WERI-Rb-1 (cell line): Measurements from ENCODE around the gene GPER1.

Experiments used
- DNase-seq: peaks from one replicate; pipeline ENCODE4 v3.0.0-alpha.2; 2020
- H3K27ac ChIP-seq: fragments of 250-450 bp; sonication (Bioruptor Pico); 2 replicates; pipeline ENCODE4 v1.5.1; 2020; ENCODE audit warnings: mild to moderate bottlenecking, moderate library complexity
- H3K27me3 ChIP-seq: fragments of 250-450 bp; sonication (Bioruptor Pico); 2 replicates; pipeline ENCODE4 v1.5.1; 2021; ENCODE audit warnings: mild to moderate bottlenecking, low read depth, moderate library complexity; ENCODE audit not compliant: insufficient read depth, severe bottlenecking
- H3K36me3 ChIP-seq: fragments of 250-450 bp; sonication (Bioruptor Pico); 2 replicates; pipeline ENCODE4 v1.5.1; 2020; ENCODE audit warnings: mild to moderate bottlenecking, moderate library complexity
- H3K4me3 ChIP-seq: 2 replicates; pipeline ENCODE4 v1.5.1; 2011; ENCODE audit warnings: low read depth, mild to moderate bottlenecking, control low read depth, low read length
- H3K9me3 ChIP-seq: fragments of 250-450 bp; sonication (Bioruptor Pico); 2 replicates; pipeline ENCODE4 v1.5.1; 2021; ENCODE audit warnings: mild to moderate bottlenecking, moderate library complexity; ENCODE audit not compliant: severe bottlenecking
- TF ChIP-seq, protein P1 (sequence below): IDR thresholded peaks from 2 replicates; pipeline ENCODE4 v1.5.1; 2011; ENCODE audit warnings: low read depth, mild to moderate bottlenecking, control low read depth, inconsistent platforms, low read length

The GPER1 gene

DNA sequence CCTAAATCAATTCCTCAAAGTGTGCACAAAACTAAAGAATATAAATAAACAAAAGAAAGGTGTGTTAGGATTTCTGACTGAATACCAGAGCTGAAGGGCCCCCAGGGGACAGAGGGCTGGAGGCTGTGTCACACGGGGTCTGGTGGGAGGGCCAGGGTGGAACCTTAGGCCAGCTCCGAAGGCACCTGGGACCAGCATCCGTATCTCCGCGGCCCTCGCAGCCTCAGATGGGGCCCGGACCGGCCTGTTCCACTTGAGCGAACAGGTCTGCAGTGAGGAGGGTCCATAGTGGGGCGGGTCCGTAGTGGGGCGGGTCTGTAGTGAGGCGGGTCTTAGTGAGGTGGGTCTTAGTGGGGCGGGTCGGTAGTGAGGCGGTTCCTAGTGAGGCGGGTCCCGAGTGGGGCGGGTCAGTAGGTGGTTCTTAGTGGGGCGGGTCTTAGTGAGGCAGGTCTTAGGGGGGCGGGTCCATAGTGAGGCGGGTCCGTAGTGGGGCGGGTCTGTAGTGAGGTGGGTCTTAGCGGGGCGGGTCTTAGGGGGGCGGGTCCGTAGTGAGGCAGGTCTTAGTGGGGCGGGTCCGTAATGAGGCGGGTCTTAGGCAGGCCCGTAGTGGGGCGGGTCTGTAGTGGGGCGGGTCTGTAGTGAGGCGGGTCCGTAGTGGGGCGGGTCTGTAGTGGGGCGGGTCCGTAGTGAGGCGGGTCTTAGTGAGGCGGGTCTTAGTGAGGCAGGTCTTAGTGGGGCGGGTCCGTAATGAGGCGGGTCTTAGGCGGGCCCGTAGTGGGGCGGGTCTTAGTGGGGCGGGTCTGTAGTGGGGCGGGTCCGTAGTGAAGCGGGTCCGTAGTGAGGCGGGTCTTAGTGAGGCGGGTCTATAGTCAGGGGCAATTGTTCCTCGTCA, 28.5 kb upstream of the GPER1 start:
- no peaks in the 10 kb centered on the region for H3K27me3 ChIP-seq
- TF ChIP-seq, protein P1, sequence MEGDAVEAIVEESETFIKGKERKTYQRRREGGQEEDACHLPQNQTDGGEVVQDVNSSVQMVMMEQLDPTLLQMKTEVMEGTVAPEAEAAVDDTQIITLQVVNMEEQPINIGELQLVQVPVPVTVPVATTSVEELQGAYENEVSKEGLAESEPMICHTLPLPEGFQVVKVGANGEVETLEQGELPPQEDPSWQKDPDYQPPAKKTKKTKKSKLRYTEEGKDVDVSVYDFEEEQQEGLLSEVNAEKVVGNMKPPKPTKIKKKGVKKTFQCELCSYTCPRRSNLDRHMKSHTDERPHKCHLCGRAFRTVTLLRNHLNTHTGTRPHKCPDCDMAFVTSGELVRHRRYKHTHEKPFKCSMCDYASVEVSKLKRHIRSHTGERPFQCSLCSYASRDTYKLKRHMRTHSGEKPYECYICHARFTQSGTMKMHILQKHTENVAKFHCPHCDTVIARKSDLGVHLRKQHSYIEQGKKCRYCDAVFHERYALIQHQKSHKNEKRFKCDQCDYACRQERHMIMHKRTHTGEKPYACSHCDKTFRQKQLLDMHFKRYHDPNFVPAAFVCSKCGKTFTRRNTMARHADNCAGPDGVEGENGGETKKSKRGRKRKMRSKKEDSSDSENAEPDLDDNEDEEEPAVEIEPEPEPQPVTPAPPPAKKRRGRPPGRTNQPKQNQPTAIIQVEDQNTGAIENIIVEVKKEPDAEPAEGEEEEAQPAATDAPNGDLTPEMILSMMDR, result no peak
- H3K9me3 ChIP-seq, result no peaks in the 10 kb centered on the region
- no peak overlapping the region for H3K27ac ChIP-seq
- peak overlapping the region; percentile 41 for H3K4me3 ChIP-seq
- peaks cover 6% of the 10 kb centered on the region for H3K36me3 ChIP-seq
- DNase-seq, result peak; percentile 95

DNA sequence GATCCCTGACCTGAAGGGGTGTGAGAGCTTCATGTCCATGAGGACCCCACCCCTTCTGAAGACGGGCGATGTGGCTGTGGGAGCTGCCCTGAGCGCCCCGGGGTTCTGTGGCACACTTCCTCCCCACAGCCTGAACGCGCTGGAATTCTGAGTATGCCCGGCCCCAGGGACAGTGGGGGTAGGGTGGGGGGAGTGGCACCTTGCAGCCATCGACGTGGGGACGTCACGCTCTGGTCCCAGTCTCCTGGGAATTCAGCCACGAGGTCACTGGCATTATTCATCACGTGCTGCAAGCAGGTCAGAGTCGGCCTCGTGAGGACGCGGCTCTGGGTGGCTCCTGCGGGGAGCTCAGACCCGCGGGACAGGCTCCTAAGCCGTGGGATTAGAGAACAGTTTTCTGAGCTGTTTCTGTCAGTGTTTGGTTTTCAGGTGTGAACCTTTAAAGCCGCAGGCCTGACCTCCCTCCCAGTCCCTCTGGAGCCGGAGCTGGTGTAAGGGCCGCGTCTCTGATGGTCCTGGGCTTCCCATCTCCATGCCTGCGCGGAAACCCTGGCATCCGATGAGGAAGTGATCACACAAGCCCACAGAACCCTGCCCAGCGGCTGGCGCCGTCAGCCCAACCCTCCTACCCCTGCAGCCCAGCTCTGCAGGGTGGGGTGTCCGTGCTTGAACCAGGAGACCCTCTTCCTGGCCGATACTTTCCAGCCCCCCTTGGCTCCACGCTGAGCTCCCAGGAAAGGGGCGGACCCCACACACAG, 27.4 kb upstream of the GPER1 start:
- Histone ChIP-seq H3K4me3 (peak overlapping the region; percentile 41), H3K9me3 (no peaks in the 10 kb centered on the region), H3K36me3 (peaks cover 6% of the 10 kb centered on the region), H3K27me3 (no peaks in the 10 kb centered on the region), H3K27ac (peak overlapping the region; percentile 43)
- TF ChIP-seq, protein P1, result no peak
- peak; percentile 71 for DNase-seq

DNA sequence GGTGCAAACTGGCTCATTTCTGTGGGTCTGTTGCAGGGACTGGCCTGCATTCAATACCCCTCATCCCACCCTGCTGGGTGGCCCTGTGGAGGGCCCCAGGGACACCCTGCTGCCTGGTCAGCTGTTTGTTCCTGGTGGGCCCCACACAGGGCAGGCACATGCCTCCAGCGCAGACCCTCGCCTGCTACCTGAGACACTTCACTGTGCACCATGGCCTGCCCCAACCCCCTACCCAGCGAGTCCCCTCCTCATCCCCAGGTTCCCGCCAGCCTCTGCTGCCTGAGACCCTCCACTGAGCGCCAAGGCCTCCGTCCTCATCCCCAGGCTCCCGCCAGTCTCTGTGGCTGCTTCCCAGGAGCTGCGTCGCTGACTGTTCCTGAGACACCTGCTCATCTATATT, 26.7 kb upstream of the GPER1 start:
- H3K27me3 ChIP-seq, result no peaks in the 10 kb centered on the region
- H3K9me3 ChIP-seq, result no peaks in the 10 kb centered on the region
- peaks cover 6% of the 10 kb centered on the region for H3K36me3 ChIP-seq
- TF ChIP-seq, protein P1, result no peak
- no peak overlapping the region; the same call in 1 of the 2 replicates for H3K27ac ChIP-seq
- no peak overlapping the region for H3K4me3 ChIP-seq
- no peak for DNase-seq

DNA sequence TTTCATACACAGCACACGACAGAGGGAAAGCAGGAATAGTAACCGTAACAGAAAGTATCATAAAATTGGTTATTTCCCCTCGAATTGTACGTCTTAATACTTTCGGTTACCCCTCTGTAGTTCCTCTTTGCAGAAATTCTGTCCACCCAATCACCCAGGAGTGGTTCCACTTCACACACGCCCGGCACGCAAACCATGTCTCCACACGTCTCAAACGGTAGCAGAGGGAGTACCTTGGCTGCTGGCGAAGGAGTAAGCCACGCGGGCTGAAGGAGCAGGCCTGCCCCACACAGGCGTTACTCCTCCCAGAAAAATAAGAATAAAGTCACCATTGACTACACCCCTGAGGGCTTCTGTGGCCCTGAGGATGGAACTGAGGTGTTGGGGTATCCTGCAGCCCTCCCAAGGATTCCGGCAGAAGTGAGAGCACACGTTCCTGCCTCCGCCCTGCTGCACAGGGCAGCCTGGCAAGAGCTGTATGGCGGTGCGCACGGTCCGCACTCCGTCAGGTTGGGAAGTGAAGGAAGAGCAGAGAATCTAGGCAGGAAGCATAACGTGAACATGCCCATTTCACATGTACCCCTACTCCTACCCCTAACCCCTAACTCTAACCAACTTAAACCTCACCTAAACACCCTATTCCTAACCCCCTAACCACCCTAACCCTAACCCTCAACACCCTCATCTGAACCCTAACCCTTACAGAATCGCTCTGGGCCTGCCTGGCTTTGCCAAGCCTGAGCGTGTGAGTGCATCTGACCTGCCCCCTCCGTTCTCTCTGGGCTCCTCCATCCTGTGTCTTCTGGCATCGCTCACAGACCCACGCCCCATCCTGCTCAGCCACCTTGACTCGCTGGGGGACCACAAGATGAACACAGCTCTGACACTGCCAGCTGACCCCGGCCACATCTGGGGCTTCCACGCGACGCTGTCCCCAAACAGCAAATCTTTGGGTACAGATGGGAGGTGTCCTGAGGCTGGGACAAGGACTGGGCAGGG, 25.3 kb upstream of the GPER1 start:
- Histone ChIP-seq H3K9me3 (no peaks in the 10 kb centered on the region), H3K4me3 (no peak overlapping the region), H3K27ac (no peak overlapping the region), H3K27me3 (no peaks in the 10 kb centered on the region), H3K36me3 (peaks cover 4% of the 10 kb centered on the region)
- TF ChIP-seq, protein P1, result no peak
- DNase-seq, result no peak

DNA sequence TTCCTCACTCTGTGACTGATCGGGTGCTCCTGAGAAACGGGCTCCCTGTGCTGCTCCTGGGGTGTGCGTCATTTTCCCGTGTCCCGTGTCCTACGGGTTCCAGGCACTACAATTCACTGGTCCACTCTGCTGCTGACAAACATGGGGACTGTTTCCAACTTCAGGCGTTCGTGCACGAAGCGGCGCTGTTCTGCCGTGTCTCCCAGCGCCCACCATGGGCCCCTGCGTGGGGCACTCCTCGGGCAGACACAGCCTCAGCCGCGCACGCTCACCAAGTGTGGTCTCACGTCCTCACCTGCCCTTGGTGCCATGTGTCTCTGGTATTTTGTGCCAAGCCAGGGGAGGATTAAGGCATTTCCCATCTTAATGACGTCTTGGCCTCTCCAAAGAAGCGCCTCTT, 24.6 kb upstream of the GPER1 start:
- H3K9me3 ChIP-seq, result no peaks in the 10 kb centered on the region
- H3K36me3 ChIP-seq, result no peaks in the 10 kb centered on the region
- H3K27ac ChIP-seq, result no peak overlapping the region
- no peaks in the 10 kb centered on the region for H3K27me3 ChIP-seq
- no peak for DNase-seq
- no peak overlapping the region for H3K4me3 ChIP-seq
- TF ChIP-seq, protein P1, result no peak
